ENCODE measurements around the gene IMPG1. TPM values are rescaled to one million over a fixed set of nuclear protein-coding genes. Genes with fewer than 3 reads are reported as not detected.

The IMPG1 gene
- total RNA-seq (2016; rRNA removed; fragmentation: Illumina TruSeq; extraction: Trizol) (not detected in 2 replicates), polyA plus RNA-seq (2011; rRNA removed) (not detected in 2 replicates), polyA minus RNA-seq (2011; rRNA and poly(A)+ RNA removed; ENCODE audit: low replicate concordance) (not detected in 2 replicates), Bru-seq, nascent RNA (not detected), BruChase-seq, experiment 1, labeled RNA remaining after a 6-hour chase (not detected), BruChase-seq, experiment 2, labeled RNA remaining after a 2-hour chase (not detected)
- total RNA-seq (2016; cell fraction: cytosol; rRNA removed; fragmentation: Illumina TruSeq; extraction: Trizol; ENCODE audit: low read depth): not detected in 2 replicates
- not detected in 2 replicates for total RNA-seq (2016; cell fraction: insoluble cytoplasmic fraction; rRNA removed; fragmentation: Illumina TruSeq; extraction: Trizol)
- not detected in 2 replicates for total RNA-seq (2016; cell fraction: membrane; rRNA removed; fragmentation: Illumina TruSeq; extraction: Trizol)
- total RNA-seq (2016; cell fraction: nucleus; rRNA removed; fragmentation: Illumina TruSeq; extraction: Trizol): not detected in 2 replicates
- polyA plus RNA-seq (2011; cell fraction: cytosol; rRNA removed): not detected in 2 replicates
- not detected in 2 replicates for polyA plus RNA-seq (2011; cell fraction: nucleus; rRNA removed)
- 0.16 and 0.20 TPM in 2 replicates for polyA plus RNA-seq (2012)
- not detected in 2 replicates for polyA plus RNA-seq (2016; cell fraction: cytosol; fragmentation: Illumina TruSeq; extraction: Trizol; ENCODE audit: low read depth)
- polyA plus RNA-seq (2016; cell fraction: insoluble cytoplasmic fraction; fragmentation: Illumina TruSeq; extraction: Trizol; ENCODE audit: low read depth): not detected in 2 replicates
- not detected in 2 replicates for polyA plus RNA-seq (2016; cell fraction: membrane; fragmentation: Illumina TruSeq; extraction: Trizol; ENCODE audit: low read depth)
- not detected in 2 replicates for polyA plus RNA-seq (2016; cell fraction: nucleus; fragmentation: Illumina TruSeq; extraction: Trizol; ENCODE audit: insufficient read depth, low read depth)
- not detected in 2 replicates for polyA minus RNA-seq (2011; cell fraction: cytosol; rRNA and poly(A)+ RNA removed)
- polyA minus RNA-seq (2011; cell fraction: nucleus; rRNA and poly(A)+ RNA removed): not detected in 2 replicates
- long read RNA-seq, experiment 1: 0 reads
- long read RNA-seq, experiment 2: 0 reads

DNA sequence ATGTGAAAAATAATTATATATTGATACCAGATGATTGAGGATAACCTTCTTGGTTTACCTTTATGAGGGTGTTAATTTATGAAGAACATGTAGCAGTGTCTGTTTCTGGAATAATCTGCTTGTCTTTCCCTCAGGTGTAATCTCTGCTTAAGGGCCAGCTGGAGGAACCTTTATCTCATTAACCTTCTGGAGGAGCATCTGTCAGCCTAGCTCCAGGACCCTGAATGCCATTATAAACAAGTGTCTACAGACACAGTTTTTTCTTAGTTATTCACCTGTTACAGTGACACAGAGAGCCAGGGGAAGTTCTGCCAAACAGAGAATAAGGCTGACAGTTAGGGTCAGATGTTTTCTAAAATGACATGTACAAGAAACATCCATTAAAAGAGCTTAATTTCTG, at the start of gene IMPG1:
Gene IMPG1, minus strand, starts transcription at position 101 of the 400 bp plus-strand sequence. CDS start 174 bp downstream, outside the sequence.
- Histone ChIP-seq H3K4me1 (ENCODE audit: insufficient read depth, low read length) (no peaks in the 10 kb centered on the region), H3K4me3 (replicated peaks in 1 of 3; ENCODE audit: insufficient read depth in 1 of 3, low read depth in 2 of 3, low read length in 3 of 3) (no peak within 1 kb of the TSS), H3K27me3 (ENCODE audit: control insufficient read depth in 1 of 2, insufficient read depth in 2 of 2, low read length in 2 of 2) (no peaks in the 10 kb centered on the region; a peak in 1 of 5 replicates), H3K79me2 (ENCODE audit: insufficient read depth, low read length) (no peaks in the 10 kb centered on the region), H2AFZ (ENCODE audit: low read length) (no peak within 1 kb of the TSS), H4K20me1 (ENCODE audit: insufficient read depth, low read length) (no peaks in the 10 kb centered on the region), H3K9ac (ENCODE audit: insufficient read depth, low read depth, low read length) (no peak within 1 kb of the TSS), H3K9me3 (ENCODE audit: low read length) (peaks cover 11% of the 10 kb centered on the region), H3K36me3 (replicated peaks in 1 of 2; ENCODE audit: control insufficient read depth in 1 of 2, insufficient read depth in 2 of 2, low read length in 2 of 2) (no peaks in the 10 kb centered on the region), H3K4me2 (ENCODE audit: low read depth, low read length) (no peak within 1 kb of the TSS), H3K27ac (ENCODE audit: extremely low read length, insufficient read depth, low read length) (no peak within 1 kb of the TSS)
- POLR2A ChIA-PET: no interaction called here
- TF ChIP-seq ZNF574 (CRISPR knock-in tag; IDR thresholded peaks at IDR 0.05) (no peak), HOXA7 (CRISPR knock-in tag; IDR thresholded peaks at IDR 0.05) (no peak)
- no TSS peak for BruUV-seq (replicated peaks)
- in situ Hi-C loops (cut with HindIII; ENCODE audit: extremely low pct_ligation_motif_present, low pct_unique_long_range_greater_than_20kb) (no loop called here), intact Hi-C loops (cut with micrococcal nuclease; ENCODE audit: unreplicated experiment) (no loop called here)
- CTCF ChIA-PET (ENCODE audit: low intra/inter-chr PET ratio, low total read pairs): no interaction called here
- ATAC-seq (no peak), DNase-seq (ENCODE audit: low spot score) (no peak), FAIRE-seq (no peak)
